Measurements from ENCODE around the gene RANBP17. TPM values are rescaled to one million over a fixed set of nuclear protein-coding genes. Genes with fewer than 3 reads are reported as not detected.

RANBP17 gene
- total RNA-seq, 6 donors from 2014 or later, result 12.6 to 81.4 (median 23.9) TPM

DNA sequence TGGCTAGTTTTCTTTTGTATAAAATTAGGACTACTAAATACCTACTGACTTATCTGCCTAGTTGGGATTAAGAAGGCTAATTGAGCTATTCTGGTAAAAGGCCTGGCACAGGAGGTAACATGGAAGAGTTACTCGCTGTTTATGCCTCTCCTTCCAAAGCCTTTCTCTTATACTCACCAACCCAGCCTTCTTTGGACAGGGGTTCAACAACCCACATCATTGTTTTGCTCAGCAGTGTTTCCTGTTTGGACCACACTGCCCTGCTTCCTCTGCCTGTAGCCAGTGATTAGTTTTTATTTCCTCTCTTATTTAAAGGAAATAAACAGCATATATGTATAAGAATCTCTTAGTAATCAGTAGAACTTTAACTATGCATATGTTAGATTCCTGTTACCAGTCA, 362.1 kb downstream of the RANBP17 start:
- no peaks in the 10 kb centered on the region for H3K36me3 ChIP-seq
- DNase-seq (no peak), ATAC-seq (ENCODE audit: low FRiP score in 2 of 2) (no peak)
- no peaks in the 10 kb centered on the region for H3K27me3 ChIP-seq
- H3K27ac ChIP-seq, result peak overlapping the region in 1 of 4 donors; percentile 44
- peaks cover 0 to 6% (median 0%) of the 10 kb centered on the region in 4 donors for H3K4me1 ChIP-seq
- no peaks in the 10 kb centered on the region for H3K9me3 ChIP-seq
- TF ChIP-seq POLR2A (IDR thresholded peaks at IDR 0.05) (no peak), EP300 (IDR thresholded peaks at IDR 0.05) (no peak), POLR2AphosphoS5 (IDR thresholded peaks at IDR 0.05) (no peak)
- TF ChIP-seq, protein P1, sequence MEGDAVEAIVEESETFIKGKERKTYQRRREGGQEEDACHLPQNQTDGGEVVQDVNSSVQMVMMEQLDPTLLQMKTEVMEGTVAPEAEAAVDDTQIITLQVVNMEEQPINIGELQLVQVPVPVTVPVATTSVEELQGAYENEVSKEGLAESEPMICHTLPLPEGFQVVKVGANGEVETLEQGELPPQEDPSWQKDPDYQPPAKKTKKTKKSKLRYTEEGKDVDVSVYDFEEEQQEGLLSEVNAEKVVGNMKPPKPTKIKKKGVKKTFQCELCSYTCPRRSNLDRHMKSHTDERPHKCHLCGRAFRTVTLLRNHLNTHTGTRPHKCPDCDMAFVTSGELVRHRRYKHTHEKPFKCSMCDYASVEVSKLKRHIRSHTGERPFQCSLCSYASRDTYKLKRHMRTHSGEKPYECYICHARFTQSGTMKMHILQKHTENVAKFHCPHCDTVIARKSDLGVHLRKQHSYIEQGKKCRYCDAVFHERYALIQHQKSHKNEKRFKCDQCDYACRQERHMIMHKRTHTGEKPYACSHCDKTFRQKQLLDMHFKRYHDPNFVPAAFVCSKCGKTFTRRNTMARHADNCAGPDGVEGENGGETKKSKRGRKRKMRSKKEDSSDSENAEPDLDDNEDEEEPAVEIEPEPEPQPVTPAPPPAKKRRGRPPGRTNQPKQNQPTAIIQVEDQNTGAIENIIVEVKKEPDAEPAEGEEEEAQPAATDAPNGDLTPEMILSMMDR (IDR thresholded peaks at IDR 0.05), result no peak
- no peak overlapping the region for H3K4me3 ChIP-seq
- 58 to 65% methylated on average over 1 of the region's 1 CpG for WGBS, 2 donors

DNA sequence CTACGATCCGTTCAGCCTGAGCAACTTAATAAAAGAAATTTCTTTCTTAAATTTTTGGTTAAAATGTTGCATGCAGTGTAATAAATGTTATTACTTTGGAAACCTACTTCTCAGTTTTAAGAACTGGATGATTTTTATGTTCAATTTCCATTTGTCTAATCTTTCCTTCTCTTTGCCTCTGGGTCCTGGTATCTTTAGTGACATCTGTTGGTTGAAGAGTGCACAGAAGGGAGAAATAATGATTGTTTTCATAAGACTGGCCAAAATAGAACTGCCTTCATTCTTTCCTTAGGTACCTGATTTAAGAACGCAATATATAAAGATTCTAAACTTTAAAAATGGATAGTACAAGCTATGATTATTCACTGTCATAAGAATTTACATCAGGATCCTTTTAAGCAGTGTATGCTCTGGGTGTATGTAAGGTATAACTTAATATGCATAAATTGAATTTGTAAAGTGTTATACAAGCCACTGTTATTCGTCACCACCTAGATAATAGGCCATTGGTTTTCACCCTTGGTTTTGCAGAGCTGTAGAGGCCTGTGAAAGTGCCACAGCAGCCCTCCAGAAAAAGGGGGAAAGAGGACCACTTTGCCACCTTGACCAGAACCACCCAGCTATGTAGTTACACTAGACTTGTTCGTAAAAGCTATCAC, 364.4 kb downstream of the RANBP17 start:
- H3K36me3 ChIP-seq, result no peaks in the 10 kb centered on the region
- TF ChIP-seq POLR2AphosphoS5 (IDR thresholded peaks at IDR 0.05), result no peak
- TF ChIP-seq, protein P1 (IDR thresholded peaks at IDR 0.05), result no peak
- no peak for TF ChIP-seq POLR2A (IDR thresholded peaks at IDR 0.05)
- no peak for TF ChIP-seq EP300 (IDR thresholded peaks at IDR 0.05)
- no peak overlapping the region for H3K27ac ChIP-seq
- peaks cover 0 to 6% (median 0%) of the 10 kb centered on the region in 4 donors for H3K4me1 ChIP-seq
- H3K9me3 ChIP-seq, result no peaks in the 10 kb centered on the region
- H3K27me3 ChIP-seq, result no peaks in the 10 kb centered on the region
- WGBS, 2 donors, result 88 to 90% methylated on average over 5 of the region's 5 CpGs
- ATAC-seq (ENCODE audit: low FRiP score in 2 of 2) (no peak), DNase-seq (no peak)
- H3K4me3 ChIP-seq, result no peak overlapping the region

- H3K4me1 ChIP-seq, result peaks cover 0 to 6% (median 0%) of the 10 kb centered on the region in 4 donors
- no peaks in the 10 kb centered on the region for H3K9me3 ChIP-seq
- WGBS, 2 donors, result 85 to 100% methylated on average over 1 of the region's 1 CpG
- ATAC-seq (ENCODE audit: low FRiP score in 2 of 2) (no peak), DNase-seq (no peak)
- H3K4me3 ChIP-seq, result no peak overlapping the region
- no peaks in the 10 kb centered on the region for H3K27me3 ChIP-seq
- no peak overlapping the region for H3K27ac ChIP-seq
- H3K36me3 ChIP-seq, result no peaks in the 10 kb centered on the region
- TF ChIP-seq, protein P1 (IDR thresholded peaks at IDR 0.05), result no peak
- no peak for TF ChIP-seq EP300 (IDR thresholded peaks at IDR 0.05)
- TF ChIP-seq POLR2AphosphoS5 (IDR thresholded peaks at IDR 0.05), result no peak
- TF ChIP-seq POLR2A (IDR thresholded peaks at IDR 0.05), result no peak
Observed at GRCh38 chr5:171226864-171227263, 365.0 kb downstream of the RANBP17 start.

- no peaks in the 10 kb centered on the region for H3K36me3 ChIP-seq
- H3K27me3 ChIP-seq, result no peaks in the 10 kb centered on the region
- DNase-seq, result no peak
- TF ChIP-seq POLR2A (IDR thresholded peaks at IDR 0.05) (no peak), EP300 (IDR thresholded peaks at IDR 0.05) (no peak), POLR2AphosphoS5 (IDR thresholded peaks at IDR 0.05) (no peak)
- TF ChIP-seq, protein P1 (IDR thresholded peaks at IDR 0.05), result no peak
- no peak overlapping the region for H3K4me3 ChIP-seq
- no peaks in the 10 kb centered on the region for H3K9me3 ChIP-seq
- 78 to 88% methylated on average over 1 of the region's 1 CpG for WGBS, 2 donors
- ATAC-seq (ENCODE audit: low FRiP score in 2 of 2), result no peak
- no peaks in the 10 kb centered on the region for H3K4me1 ChIP-seq
- no peak overlapping the region for H3K27ac ChIP-seq
Observed at GRCh38 chr5:171236651-171237050, 374.8 kb downstream of the RANBP17 start.

GRCh38 chr5:171242521-171242920, 380.7 kb downstream of the RANBP17 start:
- H3K36me3 ChIP-seq, result no peaks in the 10 kb centered on the region
- H3K27me3 ChIP-seq, result no peaks in the 10 kb centered on the region
- TF ChIP-seq, protein P1 (IDR thresholded peaks at IDR 0.05), result no peak
- TF ChIP-seq POLR2A (IDR thresholded peaks at IDR 0.05) (no peak), POLR2AphosphoS5 (IDR thresholded peaks at IDR 0.05) (no peak), EP300 (IDR thresholded peaks at IDR 0.05) (no peak)
- no peaks in the 10 kb centered on the region for H3K9me3 ChIP-seq
- no peak overlapping the region for H3K27ac ChIP-seq
- no peak for ATAC-seq (ENCODE audit: low FRiP score in 2 of 2)
- WGBS, 2 donors, result 87 to 92% methylated on average over 1 of the region's 1 CpG
- no peak overlapping the region for H3K4me3 ChIP-seq
- H3K4me1 ChIP-seq, result no peaks in the 10 kb centered on the region
- no peak for DNase-seq
